ENCODE results near the gene KIAA0513.
"Not testable (repeated sequence)": the region's sequence is repeated elsewhere in the genome, so short reads cannot be mapped to it uniquely, and the experiment has no call there.

KIAA0513 gene

DNA sequence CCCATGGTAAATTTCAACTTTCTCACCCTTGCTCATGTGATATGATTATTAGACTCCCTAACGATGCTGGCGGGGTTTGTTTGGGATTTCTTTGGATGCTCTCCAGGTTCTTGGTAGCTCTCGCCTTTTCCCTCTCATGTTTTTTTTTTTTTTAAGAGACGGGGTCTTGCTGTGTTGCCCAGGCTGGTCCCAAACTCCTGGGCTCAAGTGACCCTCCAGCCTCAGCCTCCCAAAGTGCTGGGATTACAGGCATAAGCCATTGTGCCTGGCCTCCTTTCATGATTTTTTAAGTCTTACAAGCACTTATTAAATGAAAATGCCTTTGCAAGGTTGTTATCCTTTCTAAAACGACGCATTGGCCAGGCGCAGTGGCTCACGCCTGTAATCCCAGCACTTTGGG lies 24.1 kb downstream of the KIAA0513 start:
- DNase-seq = no peak

DNA sequence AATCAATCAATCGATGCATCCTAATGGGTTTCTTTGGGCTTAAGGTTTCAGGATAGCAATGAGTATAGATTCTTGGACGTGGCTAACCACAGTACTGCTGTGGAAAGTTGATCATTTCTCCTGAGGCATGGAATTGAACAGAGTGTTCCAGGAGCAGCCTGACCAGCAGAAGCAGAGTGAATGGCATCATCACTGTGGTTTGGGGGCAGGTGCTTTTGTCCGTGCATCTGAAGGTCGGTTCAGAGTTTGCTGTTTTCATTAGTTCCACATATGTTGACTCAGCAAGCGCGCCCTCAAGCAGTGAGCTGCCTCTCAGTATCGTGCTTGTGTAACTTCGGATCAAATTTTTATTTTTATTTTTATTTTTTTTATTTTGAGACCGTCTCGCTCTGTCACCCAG lies 24.9 kb downstream of the KIAA0513 start:
- no peak for DNase-seq

GRCh38 chr16:85054321-85054720 lies 26.7 kb downstream of the KIAA0513 start:
- DNase-seq = not testable (repeated sequence)

DNA sequence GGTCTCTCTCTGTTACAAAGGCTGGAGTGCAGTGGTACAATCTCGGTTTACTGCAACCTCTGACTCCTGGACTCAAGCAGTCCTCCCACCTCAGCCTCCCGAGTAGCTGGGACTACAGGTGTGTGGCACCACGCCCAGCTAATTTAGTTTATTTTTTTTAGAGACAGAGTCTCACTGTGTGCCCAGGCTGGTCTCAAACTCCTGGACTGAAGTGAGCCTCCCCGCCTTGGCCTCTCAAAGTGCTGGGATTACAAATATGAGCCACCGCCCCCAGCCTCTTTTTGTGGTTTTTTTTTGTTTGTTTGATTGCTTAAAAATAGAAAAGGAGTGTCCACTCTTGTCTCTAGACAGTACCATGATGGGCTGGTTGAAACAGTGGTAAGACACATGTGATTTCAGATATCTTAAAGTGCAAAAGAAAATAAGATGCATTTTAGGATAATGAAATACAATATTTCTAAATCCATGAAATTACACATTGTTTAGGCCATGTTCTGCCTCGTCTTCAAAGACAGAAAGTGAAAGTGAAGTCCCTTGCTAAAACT lies 27.4 kb downstream of the KIAA0513 start:
- DNase-seq = no peak

- DNase-seq = no peak
Observed at GRCh38 chr16:85055493-85056210, 28.1 kb downstream of the KIAA0513 start.

DNA sequence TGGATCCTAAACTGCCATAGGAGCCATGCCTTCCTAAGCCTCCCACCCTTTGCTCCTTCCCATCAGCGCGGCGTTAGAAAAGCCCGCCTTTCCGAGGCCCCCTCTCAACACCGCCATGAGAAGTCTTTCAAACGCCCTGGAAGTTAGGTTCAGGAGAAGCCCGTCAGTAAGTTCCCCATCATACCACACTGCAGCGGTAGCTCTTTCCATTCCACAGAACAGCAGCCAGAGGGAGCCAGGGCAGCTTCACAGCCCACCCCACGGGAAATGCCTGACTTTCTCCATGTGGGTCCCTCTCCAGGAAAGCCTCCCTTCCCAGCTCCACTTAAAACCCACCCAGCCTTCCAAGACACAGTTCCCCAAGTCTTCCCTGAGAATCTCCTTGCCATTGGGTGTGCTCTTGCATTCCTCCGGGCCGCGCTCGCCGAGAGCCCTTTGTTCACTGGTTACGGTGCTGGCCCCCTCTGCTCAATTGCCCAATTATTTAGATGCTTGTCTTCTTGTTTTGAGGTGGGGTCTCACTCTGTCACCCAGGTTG lies 28.7 kb downstream of the KIAA0513 start:
- DNase-seq = no peak

GRCh38 chr16:85057212-85057889 lies 29.8 kb downstream of the KIAA0513 start:
- no peak for DNase-seq

DNA sequence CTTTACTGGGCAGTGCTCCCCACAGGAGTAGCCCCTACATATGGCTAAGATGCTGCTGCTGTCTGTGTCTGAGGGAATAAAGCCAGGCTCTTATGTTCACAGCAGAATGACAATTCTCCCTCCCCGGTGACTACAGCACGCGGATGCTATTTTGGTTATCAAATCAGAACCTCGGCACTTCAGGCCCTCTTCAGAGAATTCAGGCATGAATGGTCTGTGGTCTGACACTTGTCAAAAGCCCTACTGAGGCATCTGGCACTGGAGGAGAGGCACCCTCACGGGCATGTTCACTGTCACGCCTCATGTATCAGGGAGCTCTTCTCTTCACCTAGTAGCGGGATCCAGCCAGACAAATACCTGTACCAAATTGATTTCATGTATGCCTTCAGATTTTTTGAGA lies 30.4 kb downstream of the KIAA0513 start:
- DNase-seq = no peak

- no peak for DNase-seq
Observed at GRCh38 chr16:85058909-85059308, 31.3 kb downstream of the KIAA0513 start.

- DNase-seq = no peak
Observed at GRCh38 chr16:85061566-85061965, 34.0 kb downstream of the KIAA0513 start.

DNA sequence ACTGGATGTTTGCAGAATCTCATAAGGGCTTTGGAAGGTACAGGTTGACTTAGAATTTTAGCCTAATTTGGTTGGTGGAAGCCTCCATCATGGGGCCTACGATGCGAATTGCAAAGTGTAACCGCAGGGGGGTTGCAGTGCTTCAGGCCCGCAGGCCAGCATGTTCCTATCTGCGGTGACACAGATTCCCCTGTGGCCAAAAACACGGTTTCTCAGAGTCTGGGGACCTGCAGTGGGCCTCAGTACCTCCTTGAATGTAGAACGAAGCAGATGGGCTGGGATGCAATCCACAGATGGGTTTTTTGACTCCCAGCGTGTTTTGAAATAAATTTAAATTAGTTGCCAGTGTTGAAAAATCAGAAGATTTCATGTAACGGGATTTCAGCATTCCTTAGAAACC lies 34.7 kb downstream of the KIAA0513 start:
- DNase-seq = no peak

- DNase-seq = no peak
Observed at GRCh38 chr16:85062845-85063244, 35.2 kb downstream of the KIAA0513 start.

GRCh38 chr16:85064186-85064585 lies 36.6 kb downstream of the KIAA0513 start:
- no peak for DNase-seq

DNA sequence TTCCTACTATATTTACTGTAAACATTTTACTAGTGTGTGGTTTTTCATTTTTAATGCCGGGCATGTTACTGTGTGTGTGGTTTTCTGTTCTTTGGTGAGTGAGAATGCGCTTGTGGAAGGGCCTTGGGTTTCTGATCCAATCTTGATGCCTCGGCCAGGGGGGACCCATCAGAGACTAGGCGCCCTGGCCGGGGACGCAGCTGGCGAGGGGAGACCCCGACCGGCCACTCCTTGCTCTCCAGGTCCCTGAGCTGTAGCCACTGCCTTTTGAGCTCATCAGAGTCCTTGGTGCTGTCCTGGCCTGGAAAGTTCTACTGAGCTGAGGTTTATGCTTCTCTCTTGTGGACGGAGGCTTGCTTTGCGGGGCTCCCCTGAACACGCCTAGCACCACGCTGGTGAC lies 37.5 kb downstream of the KIAA0513 start:
- no peak for DNase-seq

DNA sequence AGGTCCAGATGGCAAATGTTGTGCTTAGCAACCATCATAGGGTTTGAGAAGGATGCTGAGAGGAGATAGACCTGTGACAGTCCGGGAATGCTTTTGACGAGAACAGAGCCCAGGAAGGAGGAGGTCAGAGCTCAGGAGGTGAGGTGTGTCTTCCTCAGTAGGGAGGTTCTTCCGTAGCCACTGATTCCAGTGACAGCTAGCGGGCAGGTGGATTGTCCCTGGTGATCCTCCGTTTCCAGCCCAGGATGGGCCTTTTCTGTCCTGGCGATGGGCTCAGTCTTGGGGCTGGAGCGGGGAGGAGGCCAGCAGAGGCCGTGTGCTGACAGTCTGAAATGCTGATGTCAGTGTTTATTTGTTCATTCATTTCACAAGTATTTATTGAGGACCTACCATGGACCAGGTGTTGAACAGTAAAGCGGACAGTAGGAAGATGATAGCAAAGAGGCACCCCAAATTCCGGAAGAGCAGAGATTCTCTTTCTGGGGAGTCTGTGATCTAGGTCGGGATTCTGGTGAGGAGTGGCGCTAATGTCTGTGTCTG lies 38.8 kb downstream of the KIAA0513 start:
- DNase-seq = no peak

DNA sequence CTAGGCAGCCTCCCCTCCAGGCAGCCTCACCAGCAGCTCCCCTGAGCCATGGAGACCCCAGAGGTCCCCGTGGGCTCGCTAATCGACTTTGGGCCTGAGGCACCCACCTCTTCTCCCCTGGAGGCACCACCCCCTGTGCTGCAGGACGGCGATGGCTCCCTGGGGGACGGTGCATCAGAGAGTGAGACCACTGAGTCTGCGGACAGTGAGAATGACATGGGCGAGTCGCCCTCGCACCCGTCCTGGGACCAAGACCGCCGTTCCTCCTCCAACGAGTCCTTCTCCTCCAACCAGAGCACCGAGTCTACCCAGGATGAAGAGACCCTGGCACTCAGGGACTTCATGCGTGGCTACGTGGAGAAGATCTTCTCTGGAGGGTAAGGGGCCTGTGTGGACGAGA lies 39.4 kb downstream of the KIAA0513 start:
- DNase-seq = no peak

GRCh38 chr16:85067426-85067825 lies 39.8 kb downstream of the KIAA0513 start:
- no peak for DNase-seq

DNA sequence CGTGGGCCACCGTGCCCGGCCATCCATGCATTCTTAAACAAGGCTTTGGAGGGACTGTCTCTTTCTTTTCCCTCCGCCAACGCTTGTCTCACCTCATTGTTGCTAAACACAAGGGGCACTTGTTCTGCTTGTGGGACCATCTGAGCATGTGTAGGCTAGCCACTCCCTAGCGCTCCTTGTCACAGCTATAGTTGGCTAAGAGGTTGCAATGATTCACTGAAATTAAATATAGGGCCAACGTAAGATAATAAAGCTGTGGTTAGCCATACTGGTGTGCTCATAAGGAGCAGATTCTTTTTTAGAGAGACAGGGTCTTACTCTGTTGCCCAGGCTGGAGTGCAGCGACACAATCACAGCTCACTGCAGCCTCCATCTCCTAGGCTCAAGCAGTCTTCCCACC lies 41.2 kb downstream of the KIAA0513 start:
- DNase-seq = no peak

GRCh38 chr16:85069171-85069570 lies 41.6 kb downstream of the KIAA0513 start:
- no peak for DNase-seq

DNA sequence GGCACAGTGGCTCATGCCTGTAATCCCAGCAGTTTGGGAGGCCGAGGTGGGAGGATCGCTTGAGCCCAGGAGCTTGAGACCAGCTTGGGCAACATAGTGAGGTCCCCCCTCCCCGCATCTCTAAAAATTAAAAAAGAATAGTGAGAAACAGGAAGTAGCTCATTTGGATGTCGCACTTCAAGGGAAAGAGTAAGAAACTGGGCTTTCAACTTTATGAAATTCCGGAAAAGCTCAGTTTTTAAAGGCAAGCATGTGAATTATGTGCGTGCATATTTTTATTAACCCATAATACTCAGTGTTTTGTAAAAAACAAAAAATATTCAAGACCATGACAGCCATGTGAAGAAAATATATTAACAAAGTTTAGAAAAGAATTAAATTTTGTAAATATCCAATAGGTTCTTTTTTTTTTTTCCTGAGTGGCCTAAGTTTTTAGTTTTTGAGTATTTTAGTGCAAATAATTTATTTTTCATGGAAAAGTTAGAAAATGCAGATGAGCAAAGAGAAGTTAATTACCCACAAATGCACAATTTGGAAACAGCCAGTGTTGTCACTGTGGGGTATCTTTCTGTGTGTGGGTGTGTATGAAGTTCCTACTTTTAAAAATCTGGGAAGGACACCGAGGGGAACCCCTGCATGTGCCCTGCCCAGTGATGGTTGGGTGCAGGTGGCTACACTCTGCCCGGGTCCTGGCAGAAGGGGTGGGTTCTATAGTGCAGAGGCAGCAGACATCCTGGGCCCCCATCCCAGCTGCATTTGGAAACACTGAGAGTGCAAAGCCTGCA lies 44.7 kb downstream of the KIAA0513 start:
- DNase-seq = no peak

DNA sequence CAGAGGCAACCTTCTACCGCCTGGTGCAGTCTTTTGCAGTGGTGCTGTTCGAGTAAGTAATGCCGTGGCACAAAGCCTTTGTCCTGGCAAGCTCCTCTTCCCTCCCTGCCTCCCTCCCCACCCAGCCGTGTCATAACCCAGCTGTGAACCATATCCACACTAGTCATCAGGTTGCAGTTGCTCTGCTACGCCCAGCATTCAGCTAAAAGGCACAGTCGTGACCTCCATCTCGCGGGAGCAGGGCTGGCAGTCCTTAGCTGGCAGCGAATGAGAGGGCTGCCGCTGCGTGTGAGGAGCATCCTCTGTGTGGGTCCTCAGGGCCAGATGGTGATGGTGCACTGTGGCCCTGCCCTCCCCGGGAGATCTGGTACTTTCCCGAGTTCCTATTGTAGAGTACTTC lies 45.4 kb downstream of the KIAA0513 start:
- DNase-seq = no peak

DNA sequence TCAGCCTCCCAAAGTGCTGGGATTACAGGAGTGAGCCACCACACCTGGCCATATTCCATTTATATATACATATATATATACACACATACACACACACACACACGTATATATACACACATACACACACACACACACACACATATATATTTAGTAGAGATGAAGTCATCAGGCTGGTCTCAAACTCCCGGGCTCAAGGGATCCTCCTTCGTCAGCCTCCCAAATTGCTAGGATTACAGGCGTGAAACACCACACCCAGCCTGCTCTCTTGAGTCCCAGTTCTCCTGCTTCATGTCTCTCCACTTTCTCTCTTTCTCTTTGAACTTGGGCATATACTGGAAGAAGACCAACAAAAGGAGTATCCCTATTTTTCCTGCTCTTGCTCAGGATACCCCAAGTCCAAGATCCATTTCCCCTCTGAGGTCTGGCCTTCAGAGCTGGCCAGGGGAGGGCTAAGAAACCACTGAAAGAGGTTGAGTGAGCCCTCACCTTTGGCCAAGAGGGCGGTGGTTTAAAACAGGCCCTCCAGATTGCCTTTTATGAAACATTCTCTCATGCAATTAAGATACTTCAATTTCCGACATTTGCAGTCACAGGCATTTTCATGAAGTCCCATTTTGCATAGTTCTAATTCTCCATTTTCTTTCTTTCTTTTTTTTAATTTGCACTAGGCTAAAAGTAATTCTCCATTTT lies 46.8 kb downstream of the KIAA0513 start:
- no peak for DNase-seq
